Peyer's patch (tissue), 4 donors: ENCODE results near the gene WBP2.

Source experiments
- POLR2A ChIP-seq, 2 donors: fragments of 450-650 bp; IDR thresholded peaks; one replicate each; pipeline ENCODE4 v1.5.1; 2017; ENCODE audit warnings: antibody characterized with exemption in 2 of 2, mild to moderate bottlenecking in 2 of 2, moderate library complexity in 2 of 2
- TF ChIP-seq, protein P1 (sequence below), 6 experiments: fragments of 450-650 bp in 4 of 6; fragments of 200-600 bp in 2 of 6; sonication (generic) in 1 of 6; IDR thresholded peaks; one replicate each; pipeline ENCODE4 v1.5.1; 2017 to 2019; ENCODE audit warnings: antibody characterized with exemption in 6 of 6, mild to moderate bottlenecking in 3 of 6, moderate library complexity in 1 of 6

DNA sequence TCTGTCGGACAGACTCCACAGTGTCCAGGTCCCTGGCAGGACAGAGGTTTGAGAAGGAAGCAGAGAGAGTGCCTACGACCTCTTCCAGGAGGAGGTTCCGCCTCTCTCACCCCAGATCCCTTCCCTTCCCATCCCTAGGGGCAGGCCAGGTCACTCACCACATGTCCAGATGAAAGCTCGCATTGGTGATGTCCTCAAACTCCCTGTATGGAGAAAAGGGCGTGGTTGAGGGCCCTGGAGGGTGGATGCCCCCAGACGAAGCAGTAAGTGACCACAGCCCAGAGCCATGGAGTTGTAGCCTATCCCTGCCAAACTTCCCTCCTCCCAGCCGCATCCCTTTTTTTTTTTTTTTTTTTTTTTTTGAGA, 14.4 kb downstream of the WBP2 start:
- TF ChIP-seq, protein P1, sequence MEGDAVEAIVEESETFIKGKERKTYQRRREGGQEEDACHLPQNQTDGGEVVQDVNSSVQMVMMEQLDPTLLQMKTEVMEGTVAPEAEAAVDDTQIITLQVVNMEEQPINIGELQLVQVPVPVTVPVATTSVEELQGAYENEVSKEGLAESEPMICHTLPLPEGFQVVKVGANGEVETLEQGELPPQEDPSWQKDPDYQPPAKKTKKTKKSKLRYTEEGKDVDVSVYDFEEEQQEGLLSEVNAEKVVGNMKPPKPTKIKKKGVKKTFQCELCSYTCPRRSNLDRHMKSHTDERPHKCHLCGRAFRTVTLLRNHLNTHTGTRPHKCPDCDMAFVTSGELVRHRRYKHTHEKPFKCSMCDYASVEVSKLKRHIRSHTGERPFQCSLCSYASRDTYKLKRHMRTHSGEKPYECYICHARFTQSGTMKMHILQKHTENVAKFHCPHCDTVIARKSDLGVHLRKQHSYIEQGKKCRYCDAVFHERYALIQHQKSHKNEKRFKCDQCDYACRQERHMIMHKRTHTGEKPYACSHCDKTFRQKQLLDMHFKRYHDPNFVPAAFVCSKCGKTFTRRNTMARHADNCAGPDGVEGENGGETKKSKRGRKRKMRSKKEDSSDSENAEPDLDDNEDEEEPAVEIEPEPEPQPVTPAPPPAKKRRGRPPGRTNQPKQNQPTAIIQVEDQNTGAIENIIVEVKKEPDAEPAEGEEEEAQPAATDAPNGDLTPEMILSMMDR (IDR thresholded peaks at IDR 0.05): no peak
- no peak for TF ChIP-seq POLR2A (IDR thresholded peaks at IDR 0.05)
